Loucy (cell line): ENCODE measurements around the gene LRRC63.

ENCODE experiments used
- H2AFZ ChIP-seq: fragments of 200-600 bp; sonication (generic); 2 replicates; pipeline ENCODE4 v1.6.0; 2016; ENCODE audit warnings: antibody characterized with exemption, mild to moderate bottlenecking, low read length, moderate library complexity
- H3F3A ChIP-seq: fragments of 200-600 bp; 2 replicates; pipeline ENCODE4 v1.6.0; 2016; ENCODE audit warnings: antibody characterized with exemption, low read depth, mild to moderate bottlenecking
- H3K27me3 ChIP-seq: fragments of 200-600 bp; sonication (generic); 2 replicates; pipeline ENCODE4 v1.6.1; 2014; ENCODE audit warnings: low read length, mild to moderate bottlenecking; ENCODE audit not compliant: insufficient read depth, poor library complexity, severe bottlenecking
- H3K36me3 ChIP-seq: fragments of 200-600 bp; sonication (generic); 2 replicates; pipeline ENCODE4 v1.6.1; 2016; ENCODE audit warnings: low read length; ENCODE audit not compliant: insufficient read depth
- H3K4me1 ChIP-seq: fragments of 200-600 bp; sonication (generic); 2 replicates; pipeline ENCODE4 v1.5.1; 2014; ENCODE audit warnings: low read length, mild to moderate bottlenecking; ENCODE audit not compliant: insufficient read depth, poor library complexity, severe bottlenecking
- H3K4me2 ChIP-seq: fragments of 200-600 bp; sonication (generic); 2 replicates; pipeline ENCODE4 v1.6.0; 2014; ENCODE audit warnings: antibody characterized with exemption, low read length, low read depth, mild to moderate bottlenecking; ENCODE audit not compliant: poor library complexity, severe bottlenecking
- H3K4me3 ChIP-seq: fragments of 200-600 bp; sonication (generic); 2 replicates; pipeline ENCODE4 v1.5.1; 2014; ENCODE audit warnings: low read length, mild to moderate bottlenecking, mixed read lengths; ENCODE audit not compliant: poor library complexity, severe bottlenecking
- H3K79me2 ChIP-seq: fragments of 200-600 bp; sonication (generic); 2 replicates; pipeline ENCODE4 v1.6.1; 2014; ENCODE audit warnings: low read length; ENCODE audit not compliant: insufficient read depth
- H3K9ac ChIP-seq: fragments of 200-600 bp; sonication (generic); 2 replicates; pipeline ENCODE4 v1.6.0; 2014; ENCODE audit warnings: mild to moderate bottlenecking, low read depth, low read length, moderate library complexity; ENCODE audit not compliant: poor library complexity, severe bottlenecking
- H3K9me2 ChIP-seq: fragments of 200-600 bp; sonication (generic); replicated peaks from 2 replicates; pipeline ENCODE4 v1.6.1; 2016; ENCODE audit warnings: low read depth, low read length, mixed read lengths
- H3K9me3 ChIP-seq: fragments of 200-600 bp; sonication (generic); 2 replicates; pipeline ENCODE4 v1.6.1; 2014; ENCODE audit warnings: mild to moderate bottlenecking, antibody characterized with exemption, low read length, low read depth; ENCODE audit not compliant: insufficient read depth
- H4K20me1 ChIP-seq: fragments of 200-600 bp; sonication (generic); 2 replicates; pipeline ENCODE4 v1.6.0; 2014; ENCODE audit warnings: antibody characterized with exemption, low read length, mild to moderate bottlenecking; ENCODE audit not compliant: insufficient read depth, poor library complexity, severe bottlenecking
- EZH2phosphoT487 ChIP-seq: fragments of 200-600 bp; IDR thresholded peaks from 2 replicates; pipeline ENCODE4 v1.6.1; 2018; ENCODE audit warnings: antibody characterized with exemption, mild to moderate bottlenecking, moderate library complexity, borderline replicate concordance
- TF ChIP-seq, protein P1 (sequence below): fragments of 200-600 bp; sonication (generic); conservative IDR thresholded peaks from 2 replicates; pipeline ENCODE4 v1.5.1; 2014; ENCODE audit warnings: mild to moderate bottlenecking, antibody characterized with exemption, low read length

LRRC63 gene

DNA sequence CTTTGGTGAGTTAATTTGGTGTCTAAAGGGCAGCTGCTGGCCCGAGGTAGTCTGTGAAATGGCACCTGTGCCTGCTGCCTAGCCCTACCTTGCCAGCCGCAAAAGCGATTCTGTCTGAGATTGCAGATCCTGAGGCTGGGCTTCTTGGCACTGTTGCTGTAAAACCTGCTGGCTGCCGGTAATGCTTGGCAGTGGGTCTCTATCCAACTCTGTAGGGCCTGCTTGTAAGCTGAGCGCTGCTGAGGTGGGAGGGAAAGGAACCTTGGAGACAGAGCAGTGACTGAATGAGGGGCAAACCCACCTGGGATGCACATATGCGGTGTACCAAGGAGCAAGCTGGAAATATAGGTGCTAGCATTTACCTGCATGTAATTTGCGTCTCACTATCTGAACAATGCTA, 41.5 kb upstream of the LRRC63 start:
- Histone ChIP-seq H2AFZ (no peak overlapping the region), H3K79me2 (peaks cover 100% of the 10 kb centered on the region), H4K20me1 (peaks cover 100% of the 10 kb centered on the region), H3K9ac (no peak overlapping the region), H3K4me2 (peak overlapping the region; percentile 98), H3K9me3 (no peaks in the 10 kb centered on the region), H3K4me1 (peaks cover 98% of the 10 kb centered on the region), H3K4me3 (peak overlapping the region; percentile 86), H3F3A (peaks cover 11% of the 10 kb centered on the region; the same call in 1 of the 2 replicates), H3K36me3 (peaks cover 32% of the 10 kb centered on the region; the same call in 1 of the 2 replicates), H3K27me3 (no peaks in the 10 kb centered on the region), H3K9me2 (no peaks in the 10 kb centered on the region)
- TF ChIP-seq EZH2phosphoT487 = no peak
- TF ChIP-seq, protein P1, sequence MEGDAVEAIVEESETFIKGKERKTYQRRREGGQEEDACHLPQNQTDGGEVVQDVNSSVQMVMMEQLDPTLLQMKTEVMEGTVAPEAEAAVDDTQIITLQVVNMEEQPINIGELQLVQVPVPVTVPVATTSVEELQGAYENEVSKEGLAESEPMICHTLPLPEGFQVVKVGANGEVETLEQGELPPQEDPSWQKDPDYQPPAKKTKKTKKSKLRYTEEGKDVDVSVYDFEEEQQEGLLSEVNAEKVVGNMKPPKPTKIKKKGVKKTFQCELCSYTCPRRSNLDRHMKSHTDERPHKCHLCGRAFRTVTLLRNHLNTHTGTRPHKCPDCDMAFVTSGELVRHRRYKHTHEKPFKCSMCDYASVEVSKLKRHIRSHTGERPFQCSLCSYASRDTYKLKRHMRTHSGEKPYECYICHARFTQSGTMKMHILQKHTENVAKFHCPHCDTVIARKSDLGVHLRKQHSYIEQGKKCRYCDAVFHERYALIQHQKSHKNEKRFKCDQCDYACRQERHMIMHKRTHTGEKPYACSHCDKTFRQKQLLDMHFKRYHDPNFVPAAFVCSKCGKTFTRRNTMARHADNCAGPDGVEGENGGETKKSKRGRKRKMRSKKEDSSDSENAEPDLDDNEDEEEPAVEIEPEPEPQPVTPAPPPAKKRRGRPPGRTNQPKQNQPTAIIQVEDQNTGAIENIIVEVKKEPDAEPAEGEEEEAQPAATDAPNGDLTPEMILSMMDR = no peak

DNA sequence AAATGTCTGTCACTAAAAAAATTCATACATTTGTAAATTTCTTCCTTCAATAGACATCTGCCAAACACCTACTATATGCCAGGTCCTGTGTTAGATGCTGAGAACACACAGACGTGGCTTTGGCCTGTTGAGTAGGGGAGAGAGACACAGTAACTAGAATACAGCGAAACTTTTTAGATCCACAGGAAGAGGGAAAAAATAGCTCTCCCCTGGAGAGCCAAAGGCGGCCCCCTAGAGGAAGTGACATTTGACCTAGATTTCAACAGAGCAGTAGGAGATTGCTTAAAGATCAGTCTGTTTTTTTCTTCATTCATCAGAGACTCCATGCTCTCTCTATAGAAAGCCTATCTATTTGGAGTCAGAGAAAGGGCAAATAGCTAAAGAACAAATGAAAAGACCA, 41.0 kb upstream of the LRRC63 start:
- Histone ChIP-seq H3K4me3 (peak overlapping the region; percentile 86), H3K9me3 (no peaks in the 10 kb centered on the region), H4K20me1 (peaks cover 100% of the 10 kb centered on the region), H3F3A (peaks cover 11% of the 10 kb centered on the region; the same call in 1 of the 2 replicates), H3K9me2 (no peaks in the 10 kb centered on the region), H3K27me3 (no peaks in the 10 kb centered on the region), H3K4me1 (peaks cover 99% of the 10 kb centered on the region), H3K9ac (peak overlapping the region; percentile 31), H2AFZ (no peak overlapping the region), H3K4me2 (peak overlapping the region; percentile 98), H3K36me3 (peaks cover 32% of the 10 kb centered on the region; the same call in 1 of the 2 replicates), H3K79me2 (peaks cover 100% of the 10 kb centered on the region)
- TF ChIP-seq, protein P1 = peak; percentile 32
- no peak for TF ChIP-seq EZH2phosphoT487

DNA sequence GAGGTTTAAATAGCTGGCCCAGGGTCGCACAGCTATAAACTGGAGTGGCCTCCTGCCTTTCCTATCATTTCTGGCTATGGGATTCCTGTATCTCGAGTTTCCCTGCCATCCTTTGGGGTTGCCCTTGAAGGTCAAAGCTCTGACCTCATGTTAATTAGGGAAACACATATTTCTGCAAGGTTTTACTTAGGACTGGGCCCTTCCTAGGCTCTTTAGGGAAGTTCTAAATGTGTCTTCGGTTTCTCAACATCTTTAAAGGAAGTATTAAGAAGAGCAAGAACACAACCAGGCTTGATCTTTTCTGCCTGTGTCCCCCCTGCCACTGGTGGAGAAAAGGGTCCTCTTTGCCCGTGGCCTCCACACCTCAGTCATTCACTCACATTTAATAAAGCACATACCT, 40.5 kb upstream of the LRRC63 start:
- H3K4me3 ChIP-seq = peak overlapping the region; percentile 86
- no peaks in the 10 kb centered on the region for H3K9me3 ChIP-seq
- peaks cover 32% of the 10 kb centered on the region; the same call in 1 of the 2 replicates for H3K36me3 ChIP-seq
- H3K79me2 ChIP-seq = peaks cover 100% of the 10 kb centered on the region
- H4K20me1 ChIP-seq = peaks cover 100% of the 10 kb centered on the region
- no peaks in the 10 kb centered on the region for H3K9me2 ChIP-seq
- H3K9ac ChIP-seq = peak overlapping the region; percentile 31
- no peak overlapping the region for H2AFZ ChIP-seq
- TF ChIP-seq, protein P1 = no peak
- no peak for TF ChIP-seq EZH2phosphoT487
- H3F3A ChIP-seq = peaks cover 7% of the 10 kb centered on the region; the same call in 1 of the 2 replicates
- no peaks in the 10 kb centered on the region for H3K27me3 ChIP-seq
- H3K4me2 ChIP-seq = peak overlapping the region; percentile 98
- H3K4me1 ChIP-seq = peaks cover 99% of the 10 kb centered on the region
